ENCODE measurements around the gene RAP1GAP. TPM values are rescaled to one million over a fixed set of nuclear protein-coding genes. Genes with fewer than 3 reads are reported as not detected.

The RAP1GAP gene
- total and polyA plus RNA-seq, 2 of the 13 experiments (the other 11 are each of a cell fraction or from before 2014, with no cell fraction given): 11.9 to 37.5 TPM

- TF ChIP-seq ZNF407 (CRISPR knock-in tag; IDR thresholded peaks at IDR 0.05; ENCODE audit: not compliant biosample characterization) (no peak), ZNF501 (CRISPR knock-in tag; IDR thresholded peaks at IDR 0.05) (no peak), ZBTB20 (CRISPR knock-in tag; IDR thresholded peaks at IDR 0.05; ENCODE audit: borderline replicate concordance, low read depth) (no peak), CBX2 (IDR thresholded peaks at IDR 0.05; ENCODE audit: low read depth, low read length) (no peak), CBX2 (CRISPR knock-in tag; IDR thresholded peaks at IDR 0.05; ENCODE audit: low read depth) (no peak), NR0B2 (CRISPR knock-in tag; IDR thresholded peaks at IDR 0.05) (no peak)
These were observed 85.1 kb downstream of the RAP1GAP start (continued) for GRCh38 chr1:21584096-21584495.

All from HepG2 (cell line).